Mammary epithelial cell (primary cell): Measurements from ENCODE around the gene CLUH.

Experiments
- CTCF ChIP-seq, 2 donors: IDR thresholded peaks in 1 of 2; conservative IDR thresholded peaks in 1 of 2; 2 replicates each; pipeline ENCODE4 v1.5.1; 2011 to 2012; ENCODE audit warnings: inconsistent platforms in 2 of 2, low read length in 2 of 2, mild to moderate bottlenecking in 2 of 2, control low read depth in 1 of 2, low read depth in 1 of 2; ENCODE audit not compliant: insufficient read depth in 1 of 2; ENCODE audit errors: extremely low read depth in 1 of 2
- EZH2 ChIP-seq: IDR thresholded peaks from 2 replicates; pipeline ENCODE4 v1.6.1; 2012; ENCODE audit warnings: low read length, inconsistent platforms, borderline replicate concordance

- TF ChIP-seq CTCF (conservative IDR thresholded peaks at IDR 0.05 in 1 of 2, IDR thresholded peaks at IDR 0.05 in 1 of 2; ENCODE audit: extremely low read depth in 1 of 2, insufficient read depth in 1 of 2, low read depth in 1 of 2, low read length in 2 of 2) = no peak
- TF ChIP-seq EZH2 = no peak
These were observed 1.3 kb downstream of the CLUH start for GRCh38 chr17:2710071-2710802.
